SKM-1 (cell line): Measurements from ENCODE around the gene GRIK4.

Experiments used
- DNase-seq: peaks from one replicate; lab custom pipeline; 2025; ENCODE audit not compliant: unreplicated experiment; lab: John Stamatoyannopoulos, UW

Gene GRIK4

DNA sequence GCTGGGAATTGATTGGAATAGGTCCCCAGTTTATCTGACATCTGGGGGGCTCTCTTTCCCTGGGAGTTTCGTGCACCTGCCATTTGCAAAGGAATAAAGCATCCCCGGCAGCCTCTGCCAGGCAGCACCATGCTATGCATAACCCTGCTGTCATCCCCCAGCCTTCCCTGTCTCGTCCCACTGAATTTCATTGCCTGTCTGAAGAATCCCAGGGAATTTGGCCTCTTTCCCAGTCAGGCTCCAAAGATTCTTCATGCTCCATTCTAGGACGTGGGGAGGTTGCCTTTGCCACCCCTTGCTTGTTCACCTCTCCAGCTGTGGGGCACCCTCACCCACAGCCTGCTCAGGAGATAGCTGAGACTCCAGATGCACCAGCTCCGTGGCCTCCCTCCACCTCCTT is 317.3 kb downstream of the GRIK4 start:
- no peak for DNase-seq

- no peak for DNase-seq
Observed at GRCh38 chr11:120830085-120830620, 318.6 kb downstream of the GRIK4 start.

DNA sequence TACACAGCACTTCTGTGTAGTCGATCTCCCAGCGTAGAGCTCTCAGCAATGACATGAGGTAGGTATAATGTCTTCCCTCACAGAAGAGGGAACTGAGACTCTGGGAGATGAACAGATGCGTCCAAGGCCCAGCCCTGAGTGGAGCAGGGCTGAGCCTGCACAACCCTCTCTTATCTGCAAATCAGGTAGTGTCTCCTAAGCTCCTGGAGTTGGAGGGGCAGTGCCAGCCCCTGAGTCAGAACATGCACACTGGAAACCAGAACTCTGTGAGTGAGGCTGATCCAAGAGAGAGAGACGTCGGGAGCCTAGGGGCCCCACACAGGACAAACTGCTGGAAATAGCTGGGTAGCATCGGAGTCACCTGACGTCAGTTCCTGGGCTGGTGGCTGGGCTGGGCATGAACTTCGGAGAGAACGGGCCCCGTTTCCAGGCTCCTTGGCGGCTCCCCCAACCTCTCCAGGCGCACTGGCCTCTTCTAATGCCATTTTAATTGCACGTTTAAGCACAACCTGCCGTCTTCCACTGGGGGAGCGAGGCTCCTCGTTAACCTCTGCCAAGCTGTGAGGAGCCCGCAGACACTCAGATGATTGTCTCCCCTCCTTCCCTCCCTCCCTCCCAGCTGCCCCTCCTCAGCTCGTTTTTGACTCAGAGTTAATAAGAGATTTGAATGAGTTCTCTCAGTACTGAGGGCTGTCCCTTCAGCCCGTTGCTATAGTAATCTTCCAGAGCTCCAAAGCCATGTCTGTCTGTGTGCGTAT is 321.1 kb downstream of the GRIK4 start:
- no peak for DNase-seq

DNA sequence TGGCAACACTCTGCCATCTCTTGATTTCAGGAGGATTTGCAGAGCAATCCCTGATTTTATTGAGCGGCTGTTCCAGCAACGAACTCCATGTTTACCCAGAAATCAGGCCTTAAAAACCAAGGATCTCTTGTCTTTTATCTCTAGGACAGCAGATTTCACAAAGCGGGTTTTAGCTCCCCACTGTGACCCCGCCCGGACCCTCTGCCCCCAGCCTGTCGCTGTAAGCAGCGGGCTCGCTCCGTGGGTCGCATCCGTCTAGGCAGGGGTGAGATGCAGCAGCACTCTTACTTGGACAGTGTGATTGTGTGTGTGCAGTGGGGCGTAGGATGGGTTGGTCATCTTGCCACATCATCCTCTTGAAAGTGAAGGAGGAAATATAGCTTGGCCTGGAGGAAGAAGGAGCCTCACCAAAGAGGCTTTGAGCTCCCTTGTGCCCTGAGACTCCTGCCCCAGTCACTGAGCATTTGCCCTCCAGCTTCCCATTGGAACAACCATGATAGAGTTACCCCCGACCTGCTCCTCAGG is 323.2 kb downstream of the GRIK4 start:
- no peak for DNase-seq

GRCh38 chr11:120835601-120836228 is 324.2 kb downstream of the GRIK4 start:
- DNase-seq, result no peak

GRCh38 chr11:120837696-120838095 is 326.1 kb downstream of the GRIK4 start:
- DNase-seq, result no peak

GRCh38 chr11:120839201-120839600 is 327.7 kb downstream of the GRIK4 start:
- DNase-seq, result no peak

DNA sequence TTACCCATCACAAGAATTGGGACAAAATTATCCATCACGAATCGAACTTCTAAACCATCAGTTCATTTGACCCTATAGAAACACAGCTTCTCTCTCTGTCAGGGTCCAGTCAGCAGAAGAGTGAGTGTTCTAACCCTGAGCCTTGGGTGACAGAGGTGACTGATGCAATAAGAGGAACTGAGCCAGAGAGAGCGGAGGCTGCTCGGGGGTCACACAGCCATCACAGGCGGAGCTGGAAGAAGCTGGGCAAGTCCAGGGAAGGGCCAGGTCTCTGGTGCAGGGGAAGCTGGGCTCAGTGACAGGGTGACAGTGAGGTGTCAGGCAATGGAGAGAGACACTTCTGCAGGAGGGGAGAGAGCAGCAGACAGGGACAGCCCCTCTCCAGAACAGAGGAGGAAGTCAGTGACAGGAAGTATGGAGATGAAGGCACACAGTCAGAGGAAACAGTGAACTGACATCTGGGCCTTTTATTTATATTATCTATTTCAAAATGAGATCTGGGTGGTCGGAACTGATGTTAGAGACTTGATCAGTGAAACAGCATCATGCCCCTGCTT is 328.4 kb downstream of the GRIK4 start:
- DNase-seq, result no peak

DNA sequence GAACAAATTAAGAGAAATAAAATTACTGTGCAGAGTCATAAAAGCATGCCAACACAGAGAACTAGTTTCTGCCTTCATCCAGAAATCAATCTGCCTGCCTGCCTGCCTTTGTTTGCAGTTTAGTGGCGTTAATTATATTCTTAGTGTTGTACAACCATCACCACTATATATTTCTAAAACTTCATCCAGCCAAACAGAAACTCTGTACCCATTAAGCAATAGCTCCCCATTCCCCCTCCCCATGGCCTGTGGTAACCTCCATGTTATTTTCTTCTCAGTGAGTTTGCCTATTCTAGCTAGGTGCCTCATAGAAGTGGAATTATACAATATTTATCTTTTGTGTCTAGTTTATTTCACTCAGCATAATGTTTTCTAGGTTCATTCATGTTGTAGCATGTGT is 329.1 kb downstream of the GRIK4 start:
- DNase-seq, result no peak

- DNase-seq, result no peak
Observed at GRCh38 chr11:120841074-120841473, 329.5 kb downstream of the GRIK4 start.

GRCh38 chr11:120842195-120842594 is 330.6 kb downstream of the GRIK4 start:
- no peak for DNase-seq

- DNase-seq, result no peak
Observed at GRCh38 chr11:120853435-120853834, 341.9 kb downstream of the GRIK4 start.

- DNase-seq, result no peak
Observed at GRCh38 chr11:120854988-120855387, 343.4 kb downstream of the GRIK4 start.

DNA sequence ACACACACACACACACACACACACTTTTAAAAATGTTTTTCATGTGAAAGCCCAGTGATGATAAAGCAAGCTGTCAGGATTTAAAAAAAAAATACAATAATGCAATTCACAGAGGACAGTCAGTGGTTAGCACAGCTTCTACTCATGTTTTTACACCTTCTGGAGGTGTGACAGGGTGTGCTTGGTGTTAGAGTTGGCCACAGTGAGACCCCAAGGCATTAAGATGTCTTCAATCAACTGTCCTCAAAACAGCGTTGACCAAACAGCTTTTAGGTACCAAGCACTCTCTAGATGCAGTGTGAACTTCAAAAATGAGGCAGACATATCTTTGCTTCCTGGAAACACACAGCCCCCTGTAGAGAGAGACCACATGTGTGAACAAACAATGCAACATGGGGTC is 346.0 kb downstream of the GRIK4 start:
- DNase-seq, result no peak

DNA sequence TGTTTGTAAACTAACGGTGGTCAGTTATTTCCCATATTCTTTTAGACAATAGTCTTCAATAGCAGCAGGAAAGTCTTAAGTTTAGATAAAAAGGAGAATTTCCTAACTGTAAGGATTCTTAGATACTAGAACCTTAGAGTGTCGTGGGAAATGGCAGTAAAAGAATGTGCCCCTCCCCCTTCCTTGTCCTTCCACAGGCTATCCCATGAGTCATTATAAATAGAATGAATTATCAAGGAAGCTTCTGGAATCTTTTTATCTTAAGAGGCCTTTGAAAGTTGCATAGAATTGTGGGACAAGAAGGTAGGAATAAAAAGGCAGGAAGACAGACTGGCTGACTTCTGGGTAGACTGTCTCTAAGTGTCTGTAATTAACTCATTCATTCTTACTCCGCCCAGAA is 347.2 kb downstream of the GRIK4 start:
- no peak for DNase-seq

DNA sequence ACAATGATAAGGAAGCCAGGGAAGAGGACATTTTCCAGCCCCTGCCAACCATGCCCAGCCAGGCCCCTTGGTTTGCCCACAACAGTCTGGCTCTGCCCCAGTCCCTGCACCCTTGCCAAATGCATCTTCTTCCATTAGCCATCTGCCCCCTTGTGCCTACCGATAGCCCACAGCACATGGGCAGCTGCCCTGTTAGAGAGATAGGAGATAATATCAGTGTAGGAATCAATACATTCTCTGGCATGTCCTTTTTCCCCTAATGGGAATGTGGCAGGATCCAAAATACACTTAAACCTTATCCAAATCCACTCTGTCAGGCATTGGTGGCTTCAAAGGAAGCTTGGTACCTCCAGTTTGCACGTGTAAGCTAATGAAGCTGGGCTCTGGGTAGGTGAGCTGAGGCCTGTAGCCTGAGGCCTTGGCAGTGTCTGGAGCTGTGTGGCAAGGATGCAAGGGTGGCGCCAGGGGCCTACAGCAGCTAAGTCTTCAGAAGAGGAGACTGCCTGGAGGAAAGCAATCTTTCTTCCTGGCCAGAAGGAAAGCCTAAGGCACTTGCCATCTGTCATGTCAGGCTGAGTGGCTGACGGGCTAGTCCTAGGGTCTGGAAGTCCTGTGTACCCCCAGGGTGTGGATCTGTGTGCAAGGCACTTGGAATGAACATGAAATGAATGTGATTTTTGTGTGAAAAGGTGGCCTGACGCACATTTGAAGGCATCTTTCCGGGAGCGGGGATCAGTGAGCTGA is 348.2 kb downstream of the GRIK4 start:
- no peak for DNase-seq

DNA sequence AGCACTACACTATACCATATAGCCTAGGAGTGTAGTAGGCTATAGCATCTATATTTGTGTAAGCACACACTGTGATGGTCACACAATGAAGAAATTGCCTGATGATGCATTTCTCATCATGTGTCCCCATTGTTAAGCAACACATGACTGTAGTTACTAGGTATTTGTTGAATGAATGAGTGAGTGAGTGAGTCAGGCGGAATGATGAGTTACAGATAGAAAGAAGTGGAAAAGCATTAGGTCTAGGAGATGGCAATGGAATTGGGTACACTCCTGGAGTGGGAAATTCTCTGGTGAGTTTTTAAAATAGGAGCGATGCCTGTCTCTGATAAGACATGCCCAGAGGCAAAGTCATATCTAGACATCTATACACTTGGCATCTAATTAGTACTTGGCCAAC is 351.8 kb downstream of the GRIK4 start:
- DNase-seq, result no peak

DNA sequence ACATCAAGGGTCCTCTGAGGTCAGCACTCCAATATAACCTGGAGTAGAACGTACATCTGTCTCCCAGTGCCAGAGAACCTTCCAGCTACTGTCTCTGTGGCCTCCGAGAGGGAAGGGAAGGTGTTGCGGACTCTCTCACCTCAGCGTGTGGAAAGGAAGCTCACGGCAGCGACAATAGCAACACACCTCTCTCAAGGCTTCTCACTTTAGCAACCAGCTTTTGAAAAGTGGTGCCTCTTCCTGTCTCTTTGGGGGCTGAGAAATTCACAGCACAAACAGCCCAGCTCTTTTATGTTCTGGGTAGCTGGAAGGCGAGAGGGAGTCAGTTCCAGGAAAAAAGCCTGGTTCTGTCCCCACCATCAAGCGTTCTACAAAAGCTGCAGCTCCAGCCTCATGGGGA is 355.5 kb downstream of the GRIK4 start:
- DNase-seq, result no peak

DNA sequence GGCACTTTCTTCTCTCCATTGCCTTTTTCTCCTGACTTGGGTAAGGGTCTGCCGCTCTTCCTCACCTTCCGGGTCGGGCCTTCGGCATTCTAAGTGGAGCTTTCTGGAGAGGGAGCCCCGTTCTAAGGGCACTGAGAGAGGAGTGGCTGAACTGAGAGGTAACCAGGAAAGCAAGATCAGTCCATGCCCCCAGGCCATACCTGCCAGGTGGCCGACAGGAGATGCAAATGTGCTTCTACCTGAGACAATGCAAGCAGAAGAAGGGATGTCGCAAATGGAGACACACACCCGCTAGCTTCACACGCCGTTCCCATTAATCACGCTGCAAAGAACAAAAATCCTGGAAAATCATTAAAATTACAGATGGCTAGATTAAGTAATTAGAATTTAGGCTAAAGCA is 356.0 kb downstream of the GRIK4 start:
- DNase-seq, result no peak

DNA sequence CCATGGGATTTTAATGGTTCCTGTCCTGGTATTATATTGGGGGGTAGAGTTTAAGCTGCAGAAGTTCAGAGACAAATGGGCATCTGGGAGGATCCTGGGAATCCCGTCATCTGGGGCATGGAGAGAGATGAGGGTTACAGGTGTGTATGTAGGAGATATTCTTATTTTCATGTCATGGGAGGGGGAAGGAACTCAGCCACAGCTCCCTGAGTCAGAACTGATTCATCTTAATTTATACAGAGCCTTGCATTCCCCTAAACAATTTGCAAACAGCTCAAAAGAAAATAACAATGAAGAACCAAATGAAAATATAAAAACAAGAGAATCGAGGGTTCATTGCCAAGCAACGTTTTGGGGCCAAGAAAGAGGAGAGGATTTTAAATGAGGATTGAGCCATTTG is 356.4 kb downstream of the GRIK4 start:
- DNase-seq, result no peak

DNA sequence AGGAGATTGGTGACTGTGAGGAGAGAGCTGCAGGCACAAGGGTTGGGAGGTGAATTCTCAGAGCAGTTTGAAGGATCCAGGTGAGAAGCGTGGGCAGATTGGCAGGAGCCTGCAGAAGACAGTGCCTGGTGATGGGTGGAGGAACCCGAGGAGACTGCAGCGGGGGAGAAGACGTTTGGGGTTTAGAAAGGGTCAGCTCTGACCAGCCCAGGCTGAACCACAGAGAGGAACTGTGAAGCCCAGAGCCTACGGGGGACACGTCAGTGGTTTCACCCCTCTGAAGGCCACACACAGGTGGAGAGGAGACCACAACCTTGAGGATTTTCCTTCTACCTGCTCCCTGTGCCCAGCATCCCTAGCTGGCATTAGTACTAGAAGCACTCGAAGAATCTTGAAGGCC is 357.5 kb downstream of the GRIK4 start:
- DNase-seq, result no peak
